ENCODE results near the gene CFDP1.

The CFDP1 gene

DNA sequence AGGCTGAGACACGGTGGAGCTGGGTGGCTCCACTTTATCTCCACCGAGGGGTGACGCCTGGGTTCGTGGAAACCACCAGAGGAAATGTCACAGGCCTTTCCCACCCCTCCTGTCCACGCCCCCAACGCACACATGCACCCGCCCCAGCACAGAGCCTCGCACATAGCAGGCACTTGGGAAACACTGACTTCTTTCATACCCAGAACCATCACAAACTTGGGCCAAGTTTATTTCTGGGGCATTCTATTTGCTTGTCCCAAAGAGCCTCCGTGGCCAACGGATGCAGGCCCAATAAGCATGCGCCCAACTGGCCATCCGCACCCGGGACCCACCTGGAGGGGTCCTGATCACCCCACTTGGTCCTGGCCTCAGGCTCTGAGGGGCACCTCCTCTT, 185.2 kb downstream of the CFDP1 start:
- no peak for DNase-seq

DNA sequence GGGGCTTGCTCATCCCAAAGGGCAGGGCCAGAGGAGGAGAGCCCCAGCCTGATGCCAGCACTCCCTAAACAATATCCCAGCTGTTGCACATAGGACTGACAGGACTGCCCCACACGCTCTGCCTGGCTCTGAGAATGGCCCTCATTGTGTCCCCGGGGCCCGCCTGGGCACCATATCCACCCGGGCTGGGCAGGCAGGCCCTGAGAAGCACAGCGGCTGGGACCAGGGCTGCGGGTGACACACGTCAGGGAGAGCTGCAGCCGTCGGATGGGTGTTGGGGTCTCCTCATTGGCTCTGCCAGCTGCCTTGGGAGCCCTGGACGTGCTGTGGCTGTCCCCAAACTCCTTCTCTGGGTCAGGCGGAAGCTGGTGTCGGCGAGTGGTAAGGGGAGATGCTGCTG, 186.1 kb downstream of the CFDP1 start:
- DNase-seq: no peak

DNA sequence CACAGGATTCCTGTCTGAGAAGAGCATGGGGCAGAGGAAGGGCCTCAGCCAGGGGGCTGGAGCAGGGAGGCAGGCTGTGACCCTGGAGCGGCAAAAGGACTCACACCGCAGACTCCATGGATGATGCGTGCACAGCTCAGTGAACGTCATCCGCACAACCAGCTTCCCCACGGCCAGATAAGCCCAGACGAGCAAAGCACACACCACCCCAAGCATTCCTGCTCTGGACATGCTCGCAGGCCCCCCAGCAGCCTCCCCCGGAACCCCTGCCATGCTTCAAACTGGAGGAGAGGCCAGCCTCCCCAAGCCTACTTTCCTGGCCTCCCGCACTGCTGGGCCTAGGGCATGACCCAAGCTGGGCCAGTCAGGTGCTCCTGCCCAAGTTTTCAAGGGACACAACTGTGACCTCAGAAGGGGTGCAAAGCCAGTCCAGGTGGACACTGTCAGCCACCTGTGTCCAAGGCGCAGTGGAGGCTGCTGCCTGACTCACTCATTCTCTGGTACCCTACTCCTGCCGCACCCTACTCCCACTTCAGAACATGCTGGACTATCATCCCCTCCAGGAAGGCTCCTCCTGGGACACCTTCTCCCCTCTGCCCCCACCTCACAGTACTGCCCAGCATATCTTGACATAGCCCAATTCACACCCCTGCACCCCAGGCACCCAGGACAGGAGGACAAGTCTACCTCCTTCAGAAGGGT, 186.6 kb downstream of the CFDP1 start:
- no peak for DNase-seq

DNA sequence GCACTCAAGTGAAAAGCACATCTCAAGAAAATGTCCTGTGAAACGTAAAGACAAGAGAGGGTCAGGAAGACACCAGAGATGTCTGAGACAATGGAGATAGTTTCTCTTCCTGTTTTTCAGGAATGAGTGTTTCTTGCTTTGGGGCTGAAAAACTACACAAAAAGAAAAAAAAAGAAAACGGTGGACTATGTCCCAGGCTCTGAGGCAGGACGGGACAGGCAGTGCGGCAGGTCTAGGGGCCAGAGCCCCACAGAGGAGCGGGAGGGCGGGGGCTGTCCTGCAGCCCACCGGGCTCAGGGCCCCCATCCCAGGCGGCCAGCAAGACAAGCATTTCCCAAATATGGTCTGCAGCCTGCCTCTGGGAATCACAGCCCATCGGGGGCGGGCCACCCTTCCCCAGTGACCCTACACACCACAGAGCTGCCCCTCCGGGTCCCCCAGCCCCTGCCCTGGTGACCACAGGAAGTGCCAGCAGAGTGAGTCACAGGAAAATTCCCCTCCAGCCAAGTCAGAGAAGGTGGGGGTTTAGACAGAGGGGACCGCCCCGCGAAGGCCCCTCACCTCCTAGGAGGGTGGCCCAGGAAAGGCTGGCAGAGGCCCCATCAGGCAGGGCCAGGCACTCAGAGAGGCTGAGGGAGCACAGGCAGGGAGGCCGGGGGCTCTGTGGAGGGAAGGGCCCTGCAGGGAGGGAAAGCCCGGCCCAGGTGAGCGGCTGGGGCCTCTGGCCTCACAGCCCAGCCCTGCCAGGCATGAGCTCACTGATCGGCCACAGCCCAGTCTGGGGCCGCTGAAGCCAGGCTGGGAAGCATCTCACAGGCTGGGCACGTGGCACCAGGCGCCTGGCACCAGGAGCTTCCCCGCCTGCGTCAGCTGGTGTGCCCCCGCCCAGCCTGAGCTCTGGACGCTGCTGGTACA, 188.2 kb downstream of the CFDP1 start:
- no peak for DNase-seq

DNA sequence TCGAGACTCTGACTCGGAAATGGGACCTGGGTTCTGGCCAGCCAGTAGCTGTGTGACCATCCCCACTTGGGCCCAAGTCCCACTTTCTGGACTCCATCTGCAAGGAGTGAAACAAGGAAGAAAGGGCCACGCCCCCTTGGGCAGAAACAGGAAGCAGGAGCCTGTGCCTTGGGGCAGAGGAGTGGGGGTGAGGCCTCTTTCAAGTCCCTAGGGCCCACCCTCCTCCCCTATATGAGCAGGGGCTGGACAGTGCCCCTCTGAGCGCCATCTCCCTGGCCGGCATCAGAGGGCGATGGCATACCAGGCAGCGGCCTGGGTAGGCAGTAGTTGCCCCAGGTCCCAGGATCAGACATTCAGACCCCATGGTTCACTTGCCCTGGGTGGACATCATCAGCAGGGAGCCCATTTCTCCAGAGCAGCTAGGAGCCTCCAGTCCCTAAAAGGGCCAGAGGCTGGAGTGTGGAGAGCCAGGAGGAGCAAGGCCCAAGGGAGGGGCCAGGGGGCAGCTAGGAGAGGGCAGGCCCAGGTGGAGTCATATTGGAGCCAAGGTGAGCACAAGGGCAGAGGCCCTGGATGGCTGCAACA, 189.0 kb downstream of the CFDP1 start:
- no peak for DNase-seq

Data from NCI-H748 treated with DMSO at 0.1 percent for 48 hours (cell line).